Vagina (tissue), 2 donors: ENCODE results near the gene FBXO10. TPM values are rescaled to one million over a fixed set of nuclear protein-coding genes. Genes with fewer than 3 reads are reported as not detected.
A peak's percentile ranks its signal among the peaks of the same experiment; 100 is the strongest.

Experiments
- DNase-seq, 2 donors: peaks; one replicate each; pipeline ENCODE4 v3.0.0-alpha.2; 2017; ENCODE audit errors: extremely low spot score in 2 of 2
- H3K27ac ChIP-seq: fragments of 200-600 bp; sonication (generic); one replicate; pipeline ENCODE4 v1.5.1; 2019
- H3K27me3 ChIP-seq: fragments of 200-600 bp; sonication (generic); one replicate; pipeline ENCODE4 v1.5.1; 2019
- H3K36me3 ChIP-seq, 2 donors: fragments of 200-600 bp; sonication (generic); one replicate each; pipeline ENCODE4 v1.5.1; 2017 to 2019
- H3K4me1 ChIP-seq: fragments of 200-600 bp; sonication (generic); one replicate; pipeline ENCODE4 v1.5.1; 2019
- H3K4me3 ChIP-seq, 2 donors: fragments of 200-600 bp; sonication (generic); 1 replicate in 1 of 2; 2 replicates in 1 of 2; pipeline ENCODE4 v1.5.1; 2016 to 2019
- H3K9me3 ChIP-seq: fragments of 200-600 bp; sonication (generic); one replicate; pipeline ENCODE4 v1.5.1; 2019
- POLR2A ChIP-seq, 2 donors: fragments of 450-650 bp; IDR thresholded peaks; one replicate each; pipeline ENCODE4 v1.6.1; 2017; ENCODE audit warnings: antibody characterized with exemption in 2 of 2, mild to moderate bottlenecking in 2 of 2, moderate library complexity in 2 of 2
- POLR2AphosphoS5 ChIP-seq, 2 donors: sonication (generic); formaldehyde crosslinking; IDR thresholded peaks; one replicate each; pipeline ENCODE4 v1.9.0; 2017; ENCODE audit warnings: antibody characterized with exemption in 2 of 2, mild to moderate bottlenecking in 2 of 2, low read depth in 1 of 2; ENCODE audit not compliant: insufficient read depth in 1 of 2
- intact Hi-C: fragments of 100-400 bp; cut with DNase I; formaldehyde crosslinking; loops from one replicate; pipeline ENCODE4 v1.15.1; 2023
- total RNA-seq: library from RNA; depleted of rRNA; stranded (reverse); fragments of >200 nt; gene quantifications from one replicate; pipeline ENCODE4 v1.2.3, GENCODE V29; 2016
- TF ChIP-seq, protein P1 (sequence below), 3 experiments: fragments of 450-650 bp in 2 of 3; fragments of 200-600 bp in 1 of 3; sonication (generic) in 1 of 3; IDR thresholded peaks; one replicate each; pipeline ENCODE4 v1.5.1; 2017 to 2019; ENCODE audit warnings: antibody characterized with exemption in 3 of 3, mild to moderate bottlenecking in 2 of 3, moderate library complexity in 2 of 3

FBXO10 gene, protein sequence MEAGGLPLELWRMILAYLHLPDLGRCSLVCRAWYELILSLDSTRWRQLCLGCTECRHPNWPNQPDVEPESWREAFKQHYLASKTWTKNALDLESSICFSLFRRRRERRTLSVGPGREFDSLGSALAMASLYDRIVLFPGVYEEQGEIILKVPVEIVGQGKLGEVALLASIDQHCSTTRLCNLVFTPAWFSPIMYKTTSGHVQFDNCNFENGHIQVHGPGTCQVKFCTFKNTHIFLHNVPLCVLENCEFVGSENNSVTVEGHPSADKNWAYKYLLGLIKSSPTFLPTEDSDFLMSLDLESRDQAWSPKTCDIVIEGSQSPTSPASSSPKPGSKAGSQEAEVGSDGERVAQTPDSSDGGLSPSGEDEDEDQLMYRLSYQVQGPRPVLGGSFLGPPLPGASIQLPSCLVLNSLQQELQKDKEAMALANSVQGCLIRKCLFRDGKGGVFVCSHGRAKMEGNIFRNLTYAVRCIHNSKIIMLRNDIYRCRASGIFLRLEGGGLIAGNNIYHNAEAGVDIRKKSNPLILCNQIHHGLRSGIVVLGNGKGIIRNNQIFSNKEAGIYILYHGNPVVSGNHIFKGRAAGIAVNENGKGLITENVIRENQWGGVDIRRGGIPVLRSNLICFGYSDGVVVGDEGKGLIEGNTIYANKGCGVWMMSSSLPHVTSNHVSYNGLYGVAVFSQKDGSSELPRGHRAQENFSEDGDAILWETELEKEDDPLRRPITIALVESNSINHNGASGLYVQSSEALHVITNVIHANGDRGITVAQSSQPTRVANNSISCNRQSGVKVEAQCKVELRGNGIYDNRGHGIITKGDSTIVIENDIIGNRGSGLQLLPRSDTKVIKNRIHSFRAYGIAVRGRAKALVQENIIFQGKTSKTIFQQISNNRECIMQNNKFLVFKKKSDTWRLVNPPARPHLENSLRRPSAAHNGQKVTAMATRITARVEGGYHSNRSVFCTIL
- 14.0 TPM for total RNA-seq

DNA sequence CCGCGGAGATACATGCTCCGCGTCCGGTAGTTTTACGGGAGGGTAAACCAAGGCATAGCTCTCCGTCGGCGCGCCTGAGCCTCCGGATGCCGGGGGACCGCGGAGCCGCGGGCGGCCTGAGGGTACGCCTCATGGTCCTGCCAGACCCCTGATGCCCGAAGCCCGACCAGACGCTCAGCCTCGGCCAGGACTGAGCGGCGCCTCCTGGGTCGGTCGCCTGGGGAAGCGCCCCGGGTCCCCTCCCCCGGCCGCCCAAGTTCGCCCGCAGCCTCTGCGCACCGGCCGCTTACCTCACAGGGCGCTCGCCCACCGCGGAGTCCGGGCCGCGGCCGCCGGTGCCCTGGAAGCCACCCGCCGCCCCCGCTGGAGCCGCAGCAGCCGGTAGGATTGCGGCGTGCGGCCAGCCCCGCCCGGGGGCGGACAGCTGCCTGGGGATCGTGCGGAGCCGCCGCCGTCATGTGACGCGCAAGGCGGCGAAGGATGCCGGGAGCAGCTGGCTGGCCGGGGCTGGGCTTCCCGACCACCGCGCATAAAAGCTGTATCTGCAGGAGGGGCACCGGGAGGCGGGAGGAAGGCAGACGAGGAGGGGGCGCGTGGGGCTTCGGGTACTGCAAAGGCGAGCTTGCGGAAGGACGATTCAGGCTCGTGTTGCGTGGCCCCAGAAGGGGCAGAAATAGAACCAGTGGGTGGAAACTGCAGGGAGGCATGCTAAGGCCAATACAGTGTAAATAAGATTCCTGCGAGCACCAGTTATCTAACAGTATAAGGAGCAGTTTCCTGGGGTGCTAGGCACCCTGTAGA lies at the start of gene FBXO10:
TSS of gene FBXO10 (minus strand) at position 460 of the 801 bp plus-strand sequence. CDS start 34,612 bp downstream, outside the sequence.
- DNase-seq, result no peak
- Histone ChIP-seq H3K4me3 (peak within 1 kb of the TSS; percentile 71 to 78), H3K4me1 (peaks cover 27% of the 10 kb centered on the region), H3K27me3 (no peaks in the 10 kb centered on the region), H3K9me3 (no peaks in the 10 kb centered on the region), H3K36me3 (no peaks in the 10 kb centered on the region), H3K27ac (peak within 1 kb of the TSS; percentile 90)
- no peak for TF ChIP-seq POLR2A (IDR thresholded peaks at IDR 0.05)
- TF ChIP-seq, protein P1, sequence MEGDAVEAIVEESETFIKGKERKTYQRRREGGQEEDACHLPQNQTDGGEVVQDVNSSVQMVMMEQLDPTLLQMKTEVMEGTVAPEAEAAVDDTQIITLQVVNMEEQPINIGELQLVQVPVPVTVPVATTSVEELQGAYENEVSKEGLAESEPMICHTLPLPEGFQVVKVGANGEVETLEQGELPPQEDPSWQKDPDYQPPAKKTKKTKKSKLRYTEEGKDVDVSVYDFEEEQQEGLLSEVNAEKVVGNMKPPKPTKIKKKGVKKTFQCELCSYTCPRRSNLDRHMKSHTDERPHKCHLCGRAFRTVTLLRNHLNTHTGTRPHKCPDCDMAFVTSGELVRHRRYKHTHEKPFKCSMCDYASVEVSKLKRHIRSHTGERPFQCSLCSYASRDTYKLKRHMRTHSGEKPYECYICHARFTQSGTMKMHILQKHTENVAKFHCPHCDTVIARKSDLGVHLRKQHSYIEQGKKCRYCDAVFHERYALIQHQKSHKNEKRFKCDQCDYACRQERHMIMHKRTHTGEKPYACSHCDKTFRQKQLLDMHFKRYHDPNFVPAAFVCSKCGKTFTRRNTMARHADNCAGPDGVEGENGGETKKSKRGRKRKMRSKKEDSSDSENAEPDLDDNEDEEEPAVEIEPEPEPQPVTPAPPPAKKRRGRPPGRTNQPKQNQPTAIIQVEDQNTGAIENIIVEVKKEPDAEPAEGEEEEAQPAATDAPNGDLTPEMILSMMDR (IDR thresholded peaks at IDR 0.05), result no peak
- peak in 1 of 2 donors; percentile 61 for TF ChIP-seq POLR2AphosphoS5 (IDR thresholded peaks at IDR 0.05; ENCODE audit: insufficient read depth in 1 of 2, low read depth in 1 of 2)
- intact Hi-C loops, result no loop called here

DNA sequence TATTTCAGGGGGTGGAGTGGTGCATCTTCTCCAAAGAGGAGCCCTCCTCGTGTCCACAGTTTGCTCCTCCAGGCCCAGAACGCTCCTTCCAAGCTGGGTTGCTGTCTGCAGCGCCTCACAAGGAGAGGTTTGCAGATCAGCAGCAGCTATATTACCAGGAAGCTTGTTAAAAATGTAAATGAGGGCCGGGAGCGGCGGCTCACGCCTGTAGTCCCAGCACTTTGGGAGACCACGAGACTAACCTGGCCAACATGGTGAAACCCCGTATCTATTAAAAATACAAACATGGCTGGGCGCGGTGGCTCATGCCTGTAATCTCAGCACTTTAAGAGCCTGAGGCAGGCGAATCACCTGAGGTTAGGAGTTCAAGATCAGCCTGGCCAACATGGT lies 49.6 kb upstream of the FBXO10 start:
- TF ChIP-seq POLR2AphosphoS5 (IDR thresholded peaks at IDR 0.05; ENCODE audit: insufficient read depth in 1 of 2, low read depth in 1 of 2) (no peak), POLR2A (IDR thresholded peaks at IDR 0.05) (no peak)
- TF ChIP-seq, protein P1 (IDR thresholded peaks at IDR 0.05), result no peak
- Histone ChIP-seq H3K36me3 (no peaks in the 10 kb centered on the region), H3K4me3 (no peak overlapping the region), H3K4me1 (no peaks in the 10 kb centered on the region), H3K27ac (no peak overlapping the region), H3K27me3 (no peaks in the 10 kb centered on the region), H3K9me3 (no peaks in the 10 kb centered on the region)
- intact Hi-C loops, result no loop called here
- DNase-seq, result no peak

DNA sequence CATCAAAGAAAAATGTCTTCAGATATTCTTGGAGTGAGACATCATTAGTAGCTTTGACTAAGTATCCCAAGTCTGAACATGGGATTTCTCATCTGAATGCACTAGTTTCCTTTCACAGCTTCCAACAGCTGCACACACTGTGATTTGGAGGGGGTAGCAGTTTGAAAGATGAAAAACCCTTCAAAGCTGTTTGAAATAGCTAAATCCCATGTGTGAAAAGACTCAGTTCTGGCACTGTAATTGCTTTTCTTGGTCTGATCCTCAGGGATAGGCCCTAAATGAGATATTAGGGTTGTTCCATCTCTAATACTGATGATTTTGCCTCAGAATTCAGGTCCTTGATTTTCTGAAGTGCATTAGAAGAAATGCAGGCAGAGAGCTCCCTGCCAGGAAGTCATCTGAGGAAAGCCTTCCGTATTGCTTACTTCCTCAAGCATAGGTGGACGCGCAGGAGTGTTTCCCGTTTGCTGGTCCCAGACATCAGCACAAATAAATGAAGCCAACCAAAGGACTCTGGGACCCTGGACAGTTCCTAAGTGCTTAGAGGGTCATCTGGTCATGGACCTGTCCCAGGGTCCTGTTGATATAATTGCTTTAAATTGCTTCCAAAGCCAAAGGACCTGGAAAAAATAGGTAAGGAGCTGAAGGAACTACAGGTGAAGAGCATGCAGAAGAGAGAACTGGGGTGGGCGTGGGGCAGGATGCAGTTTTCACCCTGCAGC lies 49.0 kb upstream of the FBXO10 start:
- Histone ChIP-seq H3K4me3 (no peak overlapping the region), H3K4me1 (no peaks in the 10 kb centered on the region), H3K9me3 (no peaks in the 10 kb centered on the region), H3K27ac (no peak overlapping the region), H3K27me3 (no peaks in the 10 kb centered on the region), H3K36me3 (no peaks in the 10 kb centered on the region)
- intact Hi-C loops, result no loop called here
- TF ChIP-seq POLR2A (IDR thresholded peaks at IDR 0.05) (no peak), POLR2AphosphoS5 (IDR thresholded peaks at IDR 0.05; ENCODE audit: insufficient read depth in 1 of 2, low read depth in 1 of 2) (no peak)
- TF ChIP-seq, protein P1 (IDR thresholded peaks at IDR 0.05), result no peak
- no peak for DNase-seq

GRCh38 chr9:37624073-37624472 lies 47.9 kb upstream of the FBXO10 start:
- Histone ChIP-seq H3K4me3 (no peak overlapping the region), H3K27ac (no peak overlapping the region), H3K36me3 (no peaks in the 10 kb centered on the region), H3K27me3 (no peaks in the 10 kb centered on the region), H3K9me3 (no peaks in the 10 kb centered on the region), H3K4me1 (no peaks in the 10 kb centered on the region)
- DNase-seq, result no peak
- intact Hi-C loops, result no loop called here
- TF ChIP-seq, protein P1 (IDR thresholded peaks at IDR 0.05), result no peak
- TF ChIP-seq POLR2AphosphoS5 (IDR thresholded peaks at IDR 0.05; ENCODE audit: insufficient read depth in 1 of 2, low read depth in 1 of 2), result no peak
- TF ChIP-seq POLR2A (IDR thresholded peaks at IDR 0.05), result no peak
